Osteocyte (in vitro differentiated cells): ENCODE measurements around the gene RNF128. TPM values are rescaled to one million over a fixed set of nuclear protein-coding genes. Genes with fewer than 3 reads are reported as not detected.
"Not testable (repeated sequence)": the region's sequence is repeated elsewhere in the genome, so short reads cannot be mapped to it uniquely, and the experiment has no call there.

Experiments
- DNase-seq: peaks from one replicate; pipeline ENCODE4 v3.0.0; 2021; ENCODE audit warnings: mixed read lengths; ENCODE audit not compliant: unreplicated experiment; ENCODE audit errors: extremely low spot score
- H3K27ac Mint-ChIP-seq: one replicate; pipeline ENCODE4 v1.8.0; 2021; ENCODE audit warnings: mild to moderate bottlenecking, mixed read lengths; ENCODE audit not compliant: unreplicated experiment
- H3K27me3 Mint-ChIP-seq: one replicate; pipeline ENCODE4 v1.8.0; 2021; ENCODE audit warnings: mixed read lengths; ENCODE audit not compliant: unreplicated experiment
- H3K36me3 Mint-ChIP-seq: one replicate; pipeline ENCODE4 v1.8.0; 2021; ENCODE audit warnings: mixed read lengths; ENCODE audit not compliant: unreplicated experiment
- H3K4me1 Mint-ChIP-seq: one replicate; pipeline ENCODE4 v1.8.0; 2021; ENCODE audit warnings: mixed read lengths; ENCODE audit not compliant: unreplicated experiment
- H3K4me3 Mint-ChIP-seq: one replicate; pipeline ENCODE4 v1.8.0; 2021; ENCODE audit warnings: mild to moderate bottlenecking, moderate library complexity, mixed read lengths; ENCODE audit not compliant: unreplicated experiment
- H3K9me3 Mint-ChIP-seq: one replicate; pipeline ENCODE4 v1.8.0; 2021; ENCODE audit warnings: mixed read lengths; ENCODE audit not compliant: unreplicated experiment
- total RNA-seq: library from RNA; stranded (reverse); gene quantifications from 2 replicates; pipeline ENCODE4 v1.2.1, GENCODE V29; 2021
- TF ChIP-seq, protein P1 (sequence below): fragments of 200-600 bp; sonication (generic); IDR thresholded peaks from 2 replicates; pipeline ENCODE4 v1.5.0; 2021; ENCODE audit warnings: antibody characterized with exemption, mild to moderate bottlenecking, moderate library complexity

Gene RNF128
- total RNA-seq, 1 donor from 2014 or later, result not detected

DNA sequence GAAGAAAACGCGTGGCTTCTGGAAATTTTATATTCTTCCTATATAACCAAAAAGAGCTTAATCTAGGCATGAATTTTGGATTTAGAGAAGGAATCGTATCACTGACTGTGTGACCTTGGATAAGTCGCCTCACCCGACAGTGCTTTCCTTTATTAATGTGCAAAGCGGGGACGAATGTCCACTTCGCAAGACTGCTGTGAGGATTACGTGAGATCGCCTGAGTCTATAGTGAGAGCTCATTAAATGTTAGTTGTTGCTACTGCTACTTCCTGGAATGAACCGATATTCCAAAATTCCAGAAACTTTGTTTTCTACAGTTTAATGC, 75.5 kb downstream of the RNF128 start:
- peak overlapping the region; percentile 95 for H3K4me3 Mint-ChIP-seq
- peak overlapping the region; percentile 87 for H3K27ac Mint-ChIP-seq
- H3K27me3 Mint-ChIP-seq, result peaks cover 28% of the 10 kb centered on the region
- no peaks in the 10 kb centered on the region for H3K36me3 Mint-ChIP-seq
- DNase-seq, result no peak
- H3K9me3 Mint-ChIP-seq, result no peaks in the 10 kb centered on the region
- peaks cover 5% of the 10 kb centered on the region for H3K4me1 Mint-ChIP-seq
- TF ChIP-seq, protein P1, sequence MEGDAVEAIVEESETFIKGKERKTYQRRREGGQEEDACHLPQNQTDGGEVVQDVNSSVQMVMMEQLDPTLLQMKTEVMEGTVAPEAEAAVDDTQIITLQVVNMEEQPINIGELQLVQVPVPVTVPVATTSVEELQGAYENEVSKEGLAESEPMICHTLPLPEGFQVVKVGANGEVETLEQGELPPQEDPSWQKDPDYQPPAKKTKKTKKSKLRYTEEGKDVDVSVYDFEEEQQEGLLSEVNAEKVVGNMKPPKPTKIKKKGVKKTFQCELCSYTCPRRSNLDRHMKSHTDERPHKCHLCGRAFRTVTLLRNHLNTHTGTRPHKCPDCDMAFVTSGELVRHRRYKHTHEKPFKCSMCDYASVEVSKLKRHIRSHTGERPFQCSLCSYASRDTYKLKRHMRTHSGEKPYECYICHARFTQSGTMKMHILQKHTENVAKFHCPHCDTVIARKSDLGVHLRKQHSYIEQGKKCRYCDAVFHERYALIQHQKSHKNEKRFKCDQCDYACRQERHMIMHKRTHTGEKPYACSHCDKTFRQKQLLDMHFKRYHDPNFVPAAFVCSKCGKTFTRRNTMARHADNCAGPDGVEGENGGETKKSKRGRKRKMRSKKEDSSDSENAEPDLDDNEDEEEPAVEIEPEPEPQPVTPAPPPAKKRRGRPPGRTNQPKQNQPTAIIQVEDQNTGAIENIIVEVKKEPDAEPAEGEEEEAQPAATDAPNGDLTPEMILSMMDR, result no peak

DNA sequence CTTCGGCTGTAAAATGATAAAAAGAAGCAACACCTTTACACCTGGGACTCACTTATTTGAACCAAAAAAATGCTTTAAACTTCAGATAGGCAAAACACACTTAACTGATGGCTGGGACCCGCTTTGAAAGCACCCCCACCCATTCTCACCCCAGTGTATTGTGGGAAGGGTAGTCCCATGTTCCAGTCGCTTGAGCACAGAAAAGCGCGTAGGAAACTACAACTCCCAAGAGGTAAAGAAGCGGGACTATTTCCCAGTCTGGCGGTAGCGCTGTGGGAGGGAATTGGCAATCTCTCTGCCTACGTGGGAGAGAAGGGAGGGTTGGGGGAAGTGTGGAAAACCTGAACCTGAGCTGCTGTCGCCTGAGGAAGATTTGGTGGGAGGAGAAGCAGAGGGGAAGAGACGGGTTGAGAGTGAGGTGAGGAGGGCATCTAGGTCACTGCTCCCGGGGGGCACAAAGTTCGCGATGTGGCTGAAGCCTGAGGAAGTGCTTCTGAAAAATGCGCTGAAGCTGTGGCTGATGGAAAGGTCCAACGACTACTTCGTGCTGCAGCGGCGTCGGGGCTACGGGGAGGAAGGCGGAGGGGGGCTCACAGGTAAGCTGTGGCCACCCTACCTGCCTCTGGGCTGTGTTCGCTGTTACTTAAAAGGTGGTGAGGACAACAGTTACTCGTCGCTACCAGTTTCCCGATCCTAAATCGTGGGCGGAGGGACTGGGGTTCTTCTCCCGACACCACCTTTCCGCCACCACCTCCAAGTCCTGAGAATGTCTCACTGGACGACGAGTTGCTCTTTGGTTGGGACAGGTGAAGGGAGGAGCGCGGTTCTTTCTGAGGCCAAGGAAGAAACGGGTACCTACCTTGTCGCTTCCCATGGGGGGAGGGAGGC, 76.1 kb downstream of the RNF128 start, which contains the start of gene TBC1D8B:
Gene TBC1D8B, plus strand, starts transcription at position 286 of the 888 bp plus-strand sequence. Its CDS starts 181 bp downstream, at position 467.
- H3K36me3 Mint-ChIP-seq, result no peaks in the 10 kb centered on the region
- H3K27ac Mint-ChIP-seq, result peak within 1 kb of the TSS; percentile 87
- peaks cover 25% of the 10 kb centered on the region for H3K27me3 Mint-ChIP-seq
- no peaks in the 10 kb centered on the region for H3K9me3 Mint-ChIP-seq
- peak within 1 kb of the TSS; percentile 95 for H3K4me3 Mint-ChIP-seq
- TF ChIP-seq, protein P1, result no peak
- H3K4me1 Mint-ChIP-seq, result peaks cover 5% of the 10 kb centered on the region
- peak; percentile 87 for DNase-seq

DNA sequence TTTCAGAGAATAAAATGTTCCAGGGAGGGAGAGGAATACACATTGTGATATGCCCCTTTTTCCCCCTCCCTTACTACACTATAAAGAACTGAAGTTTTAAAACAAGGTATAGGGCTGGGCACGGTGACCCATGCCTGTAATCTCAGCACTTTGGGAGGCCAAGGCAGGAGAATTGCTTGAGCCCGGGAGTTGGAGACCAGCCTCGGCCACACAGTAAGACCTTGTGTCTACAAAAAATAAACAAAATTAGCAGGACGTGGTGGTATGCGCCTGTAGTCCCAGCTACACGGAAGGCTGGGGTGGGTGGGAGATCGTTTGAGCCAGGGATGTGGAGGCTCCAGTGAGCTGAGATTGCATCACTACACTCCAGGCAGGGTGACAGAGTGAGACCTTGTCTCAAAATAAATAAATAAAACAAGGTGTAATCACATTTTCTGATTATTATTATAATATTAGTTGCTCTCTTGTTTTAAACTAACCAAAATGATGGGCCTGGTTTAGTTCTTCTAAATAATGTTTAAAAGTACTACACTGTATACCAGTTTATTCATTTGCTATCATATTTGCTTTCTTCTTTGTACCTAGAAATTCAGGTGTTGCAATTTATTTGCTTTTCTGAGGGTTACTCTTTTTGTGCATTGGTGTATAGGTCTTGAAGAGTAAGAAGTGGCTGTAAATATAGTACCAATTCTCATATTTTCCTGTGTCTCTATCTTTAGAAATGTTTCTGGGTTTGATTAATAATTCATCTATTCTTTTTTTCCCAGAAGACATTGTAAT, 84.8 kb downstream of the RNF128 start:
- H3K4me3 Mint-ChIP-seq, result no peak overlapping the region
- H3K36me3 Mint-ChIP-seq, result no peaks in the 10 kb centered on the region
- no peaks in the 10 kb centered on the region for H3K4me1 Mint-ChIP-seq
- H3K27ac Mint-ChIP-seq, result no peak overlapping the region
- no peaks in the 10 kb centered on the region for H3K27me3 Mint-ChIP-seq
- H3K9me3 Mint-ChIP-seq, result no peaks in the 10 kb centered on the region
- TF ChIP-seq, protein P1, result no peak
- no peak for DNase-seq

DNA sequence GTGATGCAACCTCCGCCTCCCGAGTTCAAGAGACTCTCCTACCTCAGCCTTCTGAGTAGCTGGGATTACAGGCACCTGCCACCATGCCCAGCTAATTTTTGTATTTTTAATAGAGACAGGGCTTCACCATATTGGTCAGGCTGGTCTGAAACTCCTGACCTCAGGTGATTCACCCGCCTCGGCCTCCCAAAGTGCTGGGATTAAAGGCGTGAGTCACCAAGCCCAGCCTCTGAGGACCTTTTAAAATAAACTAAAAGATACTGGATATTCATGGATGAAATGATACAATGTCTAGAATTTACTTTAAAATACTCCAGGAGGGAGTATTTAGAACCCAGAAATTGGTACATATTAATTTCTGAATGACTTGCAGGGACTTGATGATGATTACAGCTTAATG, 86.4 kb downstream of the RNF128 start:
- H3K4me1 Mint-ChIP-seq, H3K27me3 Mint-ChIP-seq, DNase-seq, H3K4me3 Mint-ChIP-seq, H3K9me3 Mint-ChIP-seq, H3K27ac Mint-ChIP-seq, H3K36me3 Mint-ChIP-seq: not testable (repeated sequence)

DNA sequence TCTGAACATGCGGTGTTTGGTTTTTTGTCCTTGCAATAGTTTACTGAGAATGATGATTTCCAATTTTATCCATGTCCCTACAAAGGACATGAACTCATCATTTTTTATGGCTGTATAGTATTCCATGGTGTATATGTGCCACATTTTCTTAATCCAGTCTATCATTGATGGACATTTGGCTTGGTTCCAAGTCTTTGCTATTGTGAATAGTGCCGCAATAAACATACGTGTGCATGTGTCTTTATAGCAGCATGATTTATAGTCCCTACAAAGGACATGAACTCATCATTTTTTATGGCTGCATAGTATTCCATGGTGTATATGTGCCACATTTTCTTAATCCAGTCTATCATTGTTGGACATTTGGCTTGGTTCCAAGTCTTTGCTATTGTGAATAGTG, 87.6 kb downstream of the RNF128 start:
- H3K36me3 Mint-ChIP-seq, result not testable (repeated sequence)

More for the DNA sequence above, 87.6 kb downstream of the RNF128 start:
- H3K27me3 Mint-ChIP-seq, H3K4me3 Mint-ChIP-seq, H3K9me3 Mint-ChIP-seq, H3K27ac Mint-ChIP-seq, H3K4me1 Mint-ChIP-seq, DNase-seq: not testable (repeated sequence)

Other genes starting within 250 kb of the RNF128 start
- gene RADX, start 114.7 kb upstream of the RNF128 start, total RNA-seq, result not detected in 2 replicates
- 10.3 and 11.0 TPM in 2 replicates for gene TBC1D8B, start 76.0 kb downstream of the RNF128 start, total RNA-seq
- not detected in 2 replicates for gene RIPPLY1, start 176.6 kb downstream of the RNF128 start, total RNA-seq
- 0.11 and 0.29 TPM in 2 replicates for gene CLDN2, start 193.7 kb downstream of the RNF128 start, total RNA-seq